Measurements from ENCODE around the gene DAG1.

- TF ChIP-seq CTCF (IDR thresholded peaks at IDR 0.05; ENCODE audit: low read depth, low read length, poor library complexity, severe bottlenecking) (no peak), EZH2phosphoT487 (IDR thresholded peaks at IDR 0.05; ENCODE audit: borderline replicate concordance, low read length) (no peak)
These were observed 9.7 kb upstream of the DAG1 start for GRCh38 chr3:49460188-49460890.
